HepG2 (cell line): ENCODE data around the gene RIPOR1. TPM values are rescaled to one million over a fixed set of nuclear protein-coding genes. Genes with fewer than 3 reads are reported as not detected.

Source experiments
- ATAD3A ChIP-seq: sonication (generic); formaldehyde crosslinking; IDR thresholded peaks from 2 replicates; pipeline ENCODE4 v1.4.0; 2020; ENCODE audit warnings: missing genetic modification reagents
- BRD4 ChIP-seq: sonication (generic); formaldehyde crosslinking; IDR thresholded peaks from 2 replicates; pipeline ENCODE4 v1.4.0; 2020; ENCODE audit warnings: missing genetic modification reagents
- ERF ChIP-seq: IDR thresholded peaks from 2 replicates; pipeline ENCODE4 v1.6.1; 2018; ENCODE audit warnings: missing biosample characterization, missing genetic modification reagents
- ESRRA ChIP-seq: sonication (generic); formaldehyde crosslinking; IDR thresholded peaks from 2 replicates; pipeline ENCODE4 v1.5.1; 2020; ENCODE audit warnings: mild to moderate bottlenecking, low read depth, missing genetic modification reagents
- MAFG ChIP-seq: sonication (generic); formaldehyde crosslinking; IDR thresholded peaks from 2 replicates; pipeline ENCODE4 v1.5.1; 2020; ENCODE audit warnings: mild to moderate bottlenecking, missing genetic modification reagents
- MED13 ChIP-seq: sonication (generic); formaldehyde crosslinking; IDR thresholded peaks from 2 replicates; pipeline ENCODE4 v1.5.0; 2020; ENCODE audit warnings: missing genetic modification reagents
- ONECUT2 ChIP-seq: sonication (generic); formaldehyde crosslinking; IDR thresholded peaks from 2 replicates; pipeline ENCODE4 v1.4.0; 2020; ENCODE audit warnings: missing genetic modification reagents
- PRPF4 ChIP-seq: fragments of 200-400 bp; formaldehyde crosslinking; IDR thresholded peaks from 2 replicates; pipeline ENCODE4 v1.6.1; 2016; ENCODE audit warnings: low read length, low read depth; ENCODE audit not compliant: poor library complexity, severe bottlenecking
- RARG ChIP-seq: sonication (generic); formaldehyde crosslinking; IDR thresholded peaks from 2 replicates; pipeline ENCODE4 v1.4.0; 2020; ENCODE audit warnings: low read depth, mild to moderate bottlenecking, missing genetic modification reagents
- RBM39 ChIP-seq: fragments of 200-400 bp; formaldehyde crosslinking; IDR thresholded peaks from one replicate; pipeline ENCODE4 v1.6.1; 2018; ENCODE audit warnings: antibody characterized with exemption, mild to moderate bottlenecking, low read depth, low read length; ENCODE audit not compliant: poor library complexity, severe bottlenecking
- SOX5 ChIP-seq: IDR thresholded peaks from 2 replicates; pipeline ENCODE4 v1.6.1; 2016; ENCODE audit warnings: borderline replicate concordance
- SP4 ChIP-seq: sonication (generic); formaldehyde crosslinking; IDR thresholded peaks from 2 replicates; pipeline ENCODE4 v1.8.1; 2023; ENCODE audit warnings: mild to moderate bottlenecking, missing genetic modification reagents
- ZNF232 ChIP-seq: sonication (generic); formaldehyde crosslinking; IDR thresholded peaks from 2 replicates; pipeline ENCODE4 v1.4.0; 2020; ENCODE audit warnings: missing genetic modification reagents, borderline replicate concordance
- ZNF383 ChIP-seq: sonication (generic); formaldehyde crosslinking; IDR thresholded peaks from 2 replicates; pipeline ENCODE4 v1.4.0; 2020; ENCODE audit warnings: missing genetic modification reagents, mild to moderate bottlenecking, borderline replicate concordance
- ZNF737 ChIP-seq: sonication (generic); formaldehyde crosslinking; IDR thresholded peaks from 2 replicates; pipeline ENCODE4 v1.5.0; 2020; ENCODE audit warnings: missing genetic modification reagents, mild to moderate bottlenecking, borderline replicate concordance
- ZNF780A ChIP-seq: sonication (generic); formaldehyde crosslinking; IDR thresholded peaks from 2 replicates; pipeline ENCODE4 v1.8.0; 2022; ENCODE audit warnings: mild to moderate bottlenecking, missing genetic modification reagents, moderate library complexity
- polyA plus RNA-seq, 8 experiments: library from polyadenylated mRNA; depleted of rRNA in 3 of 8; stranded (reverse) in 7 of 8; unstranded in 1 of 8; fragments of >200 nt; fragmentation: Illumina TruSeq in 4 of 8; extraction: Trizol in 4 of 8; gene quantifications; 2 replicates each; pipeline versions ENCODE4 v1.2.1 to v1.2.3, GENCODE V29; 2011 to 2016; ENCODE audit warnings: low read depth in 4 of 8, missing spikeins in 1 of 8, mixed read lengths in 1 of 8; ENCODE audit not compliant: insufficient read depth in 1 of 8
- total RNA-seq, 5 experiments: library from RNA; depleted of rRNA; stranded (reverse); fragments of >200 nt; fragmentation: Illumina TruSeq; extraction: Trizol; gene quantifications; 2 replicates each; pipeline ENCODE4 v1.2.3, GENCODE V29; 2016; ENCODE audit warnings: low read depth in 1 of 5
- TF ChIP-seq, protein P1 (sequence below): sonication (generic); formaldehyde crosslinking; IDR thresholded peaks from 2 replicates; pipeline ENCODE4 v1.4.0; 2020; ENCODE audit warnings: missing genetic modification reagents, borderline replicate concordance
- TF ChIP-seq, protein P2 (sequence below): sonication (generic); formaldehyde crosslinking; IDR thresholded peaks from 2 replicates; pipeline ENCODE4 v1.4.0; 2020; ENCODE audit warnings: mild to moderate bottlenecking, missing genetic modification reagents
- TF ChIP-seq, protein P3 (sequence below): sonication (generic); formaldehyde crosslinking; IDR thresholded peaks from 2 replicates; pipeline ENCODE4 v1.8.0; 2022; ENCODE audit warnings: missing genetic modification reagents, low read depth, mild to moderate bottlenecking, borderline replicate concordance
- TF ChIP-seq, protein P4 (sequence below): sonication (generic); formaldehyde crosslinking; IDR thresholded peaks from 2 replicates; pipeline ENCODE4 v1.5.1; 2020; ENCODE audit warnings: missing genetic modification reagents, mild to moderate bottlenecking, borderline replicate concordance

The RIPOR1 gene
- total and polyA plus RNA-seq, 2 of the 13 experiments (the other 11 are each of a cell fraction or from before 2014, with no cell fraction given): 4.6 to 8.1 TPM

DNA sequence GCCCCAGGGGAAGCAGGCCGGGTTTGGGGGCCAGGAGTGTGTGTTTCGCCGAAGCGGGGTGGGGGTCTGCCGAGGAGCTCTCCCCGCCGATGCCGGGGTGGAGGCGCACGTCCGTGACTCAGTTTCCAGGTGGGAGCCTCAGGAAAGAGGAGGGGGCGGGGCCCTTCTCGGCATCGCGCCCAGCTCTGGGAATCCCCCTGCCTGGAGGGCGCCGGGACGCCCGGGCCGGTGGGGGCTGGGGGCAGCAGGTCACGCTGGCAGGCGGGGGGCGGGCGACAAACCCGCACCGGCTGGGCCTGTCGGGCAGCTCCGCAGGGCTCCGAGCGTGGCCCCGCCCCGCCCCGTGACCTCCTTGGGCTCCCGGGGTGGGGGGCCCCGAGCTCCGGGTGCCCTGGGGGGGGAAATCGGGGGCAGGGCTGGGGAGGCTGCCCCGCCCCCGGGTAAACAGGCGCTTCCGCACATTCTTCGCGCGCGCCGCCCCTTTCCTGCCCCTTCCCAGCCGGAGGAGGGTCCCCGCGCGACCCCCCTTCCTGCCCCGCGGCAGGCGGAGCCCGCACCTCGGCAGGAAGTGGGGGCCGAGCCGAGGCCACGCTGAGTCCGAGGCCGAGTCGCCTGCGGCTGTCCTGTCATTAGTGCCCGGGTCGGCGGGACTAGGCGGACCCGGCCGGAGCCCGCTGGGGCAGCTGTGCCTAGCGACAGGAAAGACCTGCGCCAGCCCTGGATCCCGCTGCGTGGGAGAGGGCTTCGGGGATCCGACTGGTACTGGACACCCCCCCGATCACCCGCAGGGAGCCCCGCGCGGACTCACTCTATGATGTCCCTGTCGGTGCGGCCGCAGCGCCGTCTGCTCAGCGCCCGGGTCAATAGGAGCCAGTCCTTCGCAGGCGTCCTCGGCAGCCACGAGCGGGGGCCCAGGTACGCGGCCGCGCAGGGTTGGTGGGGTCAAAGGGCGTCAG lies 9.3 kb downstream of the RIPOR1 start (continued):
- TF ChIP-seq, protein P1, sequence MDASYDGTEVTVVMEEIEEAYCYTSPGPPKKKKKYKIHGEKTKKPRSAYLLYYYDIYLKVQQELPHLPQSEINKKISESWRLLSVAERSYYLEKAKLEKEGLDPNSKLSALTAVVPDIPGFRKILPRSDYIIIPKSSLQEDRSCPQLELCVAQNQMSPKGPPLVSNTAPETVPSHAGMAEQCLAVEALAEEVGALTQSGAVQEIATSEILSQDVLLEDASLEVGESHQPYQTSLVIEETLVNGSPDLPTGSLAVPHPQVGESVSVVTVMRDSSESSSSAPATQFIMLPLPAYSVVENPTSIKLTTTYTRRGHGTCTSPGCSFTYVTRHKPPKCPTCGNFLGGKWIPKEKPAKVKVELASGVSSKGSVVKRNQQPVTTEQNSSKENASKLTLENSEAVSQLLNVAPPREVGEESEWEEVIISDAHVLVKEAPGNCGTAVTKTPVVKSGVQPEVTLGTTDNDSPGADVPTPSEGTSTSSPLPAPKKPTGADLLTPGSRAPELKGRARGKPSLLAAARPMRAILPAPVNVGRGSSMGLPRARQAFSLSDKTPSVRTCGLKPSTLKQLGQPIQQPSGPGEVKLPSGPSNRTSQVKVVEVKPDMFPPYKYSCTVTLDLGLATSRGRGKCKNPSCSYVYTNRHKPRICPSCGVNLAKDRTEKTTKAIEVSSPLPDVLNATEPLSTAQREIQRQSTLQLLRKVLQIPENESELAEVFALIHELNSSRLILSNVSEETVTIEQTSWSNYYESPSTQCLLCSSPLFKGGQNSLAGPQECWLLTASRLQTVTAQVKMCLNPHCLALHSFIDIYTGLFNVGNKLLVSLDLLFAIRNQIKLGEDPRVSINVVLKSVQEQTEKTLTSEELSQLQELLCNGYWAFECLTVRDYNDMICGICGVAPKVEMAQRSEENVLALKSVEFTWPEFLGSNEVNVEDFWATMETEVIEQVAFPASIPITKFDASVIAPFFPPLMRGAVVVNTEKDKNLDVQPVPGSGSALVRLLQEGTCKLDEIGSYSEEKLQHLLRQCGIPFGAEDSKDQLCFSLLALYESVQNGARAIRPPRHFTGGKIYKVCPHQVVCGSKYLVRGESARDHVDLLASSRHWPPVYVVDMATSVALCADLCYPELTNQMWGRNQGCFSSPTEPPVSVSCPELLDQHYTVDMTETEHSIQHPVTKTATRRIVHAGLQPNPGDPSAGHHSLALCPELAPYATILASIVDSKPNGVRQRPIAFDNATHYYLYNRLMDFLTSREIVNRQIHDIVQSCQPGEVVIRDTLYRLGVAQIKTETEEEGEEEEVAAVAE (CRISPR knock-in tag): no peak
- TF ChIP-seq ERF: 0 out of 2 replicates have a peak, but pooled peaks have one; percentile 15
- TF ChIP-seq ZNF737 (CRISPR knock-in tag): no peak
- TF ChIP-seq ESRRA (CRISPR knock-in tag): no peak; the same call in 1 of the 2 replicates
- no peak for TF ChIP-seq SP4 (CRISPR knock-in tag)
- TF ChIP-seq MAFG (CRISPR knock-in tag): no peak
- TF ChIP-seq PRPF4: no peak
- TF ChIP-seq, protein P2, sequence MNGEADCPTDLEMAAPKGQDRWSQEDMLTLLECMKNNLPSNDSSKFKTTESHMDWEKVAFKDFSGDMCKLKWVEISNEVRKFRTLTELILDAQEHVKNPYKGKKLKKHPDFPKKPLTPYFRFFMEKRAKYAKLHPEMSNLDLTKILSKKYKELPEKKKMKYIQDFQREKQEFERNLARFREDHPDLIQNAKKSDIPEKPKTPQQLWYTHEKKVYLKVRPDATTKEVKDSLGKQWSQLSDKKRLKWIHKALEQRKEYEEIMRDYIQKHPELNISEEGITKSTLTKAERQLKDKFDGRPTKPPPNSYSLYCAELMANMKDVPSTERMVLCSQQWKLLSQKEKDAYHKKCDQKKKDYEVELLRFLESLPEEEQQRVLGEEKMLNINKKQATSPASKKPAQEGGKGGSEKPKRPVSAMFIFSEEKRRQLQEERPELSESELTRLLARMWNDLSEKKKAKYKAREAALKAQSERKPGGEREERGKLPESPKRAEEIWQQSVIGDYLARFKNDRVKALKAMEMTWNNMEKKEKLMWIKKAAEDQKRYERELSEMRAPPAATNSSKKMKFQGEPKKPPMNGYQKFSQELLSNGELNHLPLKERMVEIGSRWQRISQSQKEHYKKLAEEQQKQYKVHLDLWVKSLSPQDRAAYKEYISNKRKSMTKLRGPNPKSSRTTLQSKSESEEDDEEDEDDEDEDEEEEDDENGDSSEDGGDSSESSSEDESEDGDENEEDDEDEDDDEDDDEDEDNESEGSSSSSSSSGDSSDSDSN (CRISPR knock-in tag): peak; percentile 66
- TF ChIP-seq RBM39: no peak
- no peak for TF ChIP-seq MED13 (CRISPR knock-in tag)
- TF ChIP-seq, protein P3, sequence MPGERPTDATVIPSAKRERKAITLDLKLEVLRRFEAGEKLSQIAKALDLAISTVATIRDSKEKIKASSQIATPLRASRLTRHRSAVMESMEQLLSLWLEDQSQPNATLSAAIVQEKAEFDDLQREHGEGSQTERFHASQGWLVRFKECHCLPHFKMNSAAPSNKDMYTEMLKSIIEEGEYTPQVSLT (CRISPR knock-in tag): no peak
- no peak; the same call in 1 of the 2 replicates for TF ChIP-seq BRD4 (CRISPR knock-in tag)
- TF ChIP-seq ONECUT2: 0 out of 2 replicates have a peak, but pooled peaks have one; percentile 8
- no peak for TF ChIP-seq ZNF383
- no peak for TF ChIP-seq ATAD3A (CRISPR knock-in tag)
- no peak for TF ChIP-seq RARG (CRISPR knock-in tag)
- peak; percentile 77; the same call in 1 of the 2 replicates for TF ChIP-seq ZNF232 (CRISPR knock-in tag)
- TF ChIP-seq ZNF780A (CRISPR knock-in tag): no peak
- TF ChIP-seq, protein P4, sequence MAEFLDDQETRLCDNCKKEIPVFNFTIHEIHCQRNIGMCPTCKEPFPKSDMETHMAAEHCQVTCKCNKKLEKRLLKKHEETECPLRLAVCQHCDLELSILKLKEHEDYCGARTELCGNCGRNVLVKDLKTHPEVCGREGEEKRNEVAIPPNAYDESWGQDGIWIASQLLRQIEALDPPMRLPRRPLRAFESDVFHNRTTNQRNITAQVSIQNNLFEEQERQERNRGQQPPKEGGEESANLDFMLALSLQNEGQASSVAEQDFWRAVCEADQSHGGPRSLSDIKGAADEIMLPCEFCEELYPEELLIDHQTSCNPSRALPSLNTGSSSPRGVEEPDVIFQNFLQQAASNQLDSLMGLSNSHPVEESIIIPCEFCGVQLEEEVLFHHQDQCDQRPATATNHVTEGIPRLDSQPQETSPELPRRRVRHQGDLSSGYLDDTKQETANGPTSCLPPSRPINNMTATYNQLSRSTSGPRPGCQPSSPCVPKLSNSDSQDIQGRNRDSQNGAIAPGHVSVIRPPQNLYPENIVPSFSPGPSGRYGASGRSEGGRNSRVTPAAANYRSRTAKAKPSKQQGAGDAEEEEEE (CRISPR knock-in tag): no peak
- peak; percentile 18; the same call in 1 of the 2 replicates for TF ChIP-seq SOX5
